Measurements from ENCODE around the gene TEX48. TPM values are rescaled to one million over a fixed set of nuclear protein-coding genes. Genes with fewer than 3 reads are reported as not detected.

The TEX48 gene
- polyA plus RNA-seq, 1 donor from 2014 or later: not detected

GRCh38 chr9:114674076-114674797 lies 7.8 kb downstream of the TEX48 start:
- H3F3A ChIP-seq (ENCODE audit: insufficient read depth, low read length, poor library complexity, severe bottlenecking): no peaks in the 10 kb centered on the region
- H3K36me3 ChIP-seq (ENCODE audit: insufficient read depth, low read length): no peaks in the 10 kb centered on the region
- no peaks in the 10 kb centered on the region for H3K9me2 ChIP-seq (ENCODE audit: insufficient read depth, low read length)
- no peaks in the 10 kb centered on the region for H3K27me3 ChIP-seq (ENCODE audit: insufficient read depth, low read depth, low read length)
- no peaks in the 10 kb centered on the region for H3K79me2 ChIP-seq (replicated peaks; ENCODE audit: insufficient read depth, low read length)
- H3K27ac ChIP-seq (ENCODE audit: low read length): no peak overlapping the region
- H3K9me3 ChIP-seq (ENCODE audit: low read length): no peaks in the 10 kb centered on the region
- H4K20me1 ChIP-seq (ENCODE audit: insufficient read depth): no peaks in the 10 kb centered on the region
- TF ChIP-seq TAF1 (IDR thresholded peaks at IDR 0.05; ENCODE audit: low read depth) (no peak), POLR2AphosphoS5 (IDR thresholded peaks at IDR 0.05) (no peak), EZH2 (IDR thresholded peaks at IDR 0.05; ENCODE audit: borderline replicate concordance, insufficient read depth, low read length, poor library complexity, severe bottlenecking) (no peak), MXI1 (conservative IDR thresholded peaks at IDR 0.05; ENCODE audit: poor library complexity, severe bottlenecking) (no peak), RAD21 (conservative IDR thresholded peaks at IDR 0.05) (no peak), SMC3 (conservative IDR thresholded peaks at IDR 0.05; ENCODE audit: poor library complexity) (no peak), EP300 (conservative IDR thresholded peaks at IDR 0.05; ENCODE audit: poor library complexity, severe bottlenecking) (no peak)
- TF ChIP-seq, protein P1, sequence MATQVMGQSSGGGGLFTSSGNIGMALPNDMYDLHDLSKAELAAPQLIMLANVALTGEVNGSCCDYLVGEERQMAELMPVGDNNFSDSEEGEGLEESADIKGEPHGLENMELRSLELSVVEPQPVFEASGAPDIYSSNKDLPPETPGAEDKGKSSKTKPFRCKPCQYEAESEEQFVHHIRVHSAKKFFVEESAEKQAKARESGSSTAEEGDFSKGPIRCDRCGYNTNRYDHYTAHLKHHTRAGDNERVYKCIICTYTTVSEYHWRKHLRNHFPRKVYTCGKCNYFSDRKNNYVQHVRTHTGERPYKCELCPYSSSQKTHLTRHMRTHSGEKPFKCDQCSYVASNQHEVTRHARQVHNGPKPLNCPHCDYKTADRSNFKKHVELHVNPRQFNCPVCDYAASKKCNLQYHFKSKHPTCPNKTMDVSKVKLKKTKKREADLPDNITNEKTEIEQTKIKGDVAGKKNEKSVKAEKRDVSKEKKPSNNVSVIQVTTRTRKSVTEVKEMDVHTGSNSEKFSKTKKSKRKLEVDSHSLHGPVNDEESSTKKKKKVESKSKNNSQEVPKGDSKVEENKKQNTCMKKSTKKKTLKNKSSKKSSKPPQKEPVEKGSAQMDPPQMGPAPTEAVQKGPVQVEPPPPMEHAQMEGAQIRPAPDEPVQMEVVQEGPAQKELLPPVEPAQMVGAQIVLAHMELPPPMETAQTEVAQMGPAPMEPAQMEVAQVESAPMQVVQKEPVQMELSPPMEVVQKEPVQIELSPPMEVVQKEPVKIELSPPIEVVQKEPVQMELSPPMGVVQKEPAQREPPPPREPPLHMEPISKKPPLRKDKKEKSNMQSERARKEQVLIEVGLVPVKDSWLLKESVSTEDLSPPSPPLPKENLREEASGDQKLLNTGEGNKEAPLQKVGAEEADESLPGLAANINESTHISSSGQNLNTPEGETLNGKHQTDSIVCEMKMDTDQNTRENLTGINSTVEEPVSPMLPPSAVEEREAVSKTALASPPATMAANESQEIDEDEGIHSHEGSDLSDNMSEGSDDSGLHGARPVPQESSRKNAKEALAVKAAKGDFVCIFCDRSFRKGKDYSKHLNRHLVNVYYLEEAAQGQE (IDR thresholded peaks at IDR 0.05; ENCODE audit: borderline replicate concordance): no peak
- TF ChIP-seq, protein P2, sequence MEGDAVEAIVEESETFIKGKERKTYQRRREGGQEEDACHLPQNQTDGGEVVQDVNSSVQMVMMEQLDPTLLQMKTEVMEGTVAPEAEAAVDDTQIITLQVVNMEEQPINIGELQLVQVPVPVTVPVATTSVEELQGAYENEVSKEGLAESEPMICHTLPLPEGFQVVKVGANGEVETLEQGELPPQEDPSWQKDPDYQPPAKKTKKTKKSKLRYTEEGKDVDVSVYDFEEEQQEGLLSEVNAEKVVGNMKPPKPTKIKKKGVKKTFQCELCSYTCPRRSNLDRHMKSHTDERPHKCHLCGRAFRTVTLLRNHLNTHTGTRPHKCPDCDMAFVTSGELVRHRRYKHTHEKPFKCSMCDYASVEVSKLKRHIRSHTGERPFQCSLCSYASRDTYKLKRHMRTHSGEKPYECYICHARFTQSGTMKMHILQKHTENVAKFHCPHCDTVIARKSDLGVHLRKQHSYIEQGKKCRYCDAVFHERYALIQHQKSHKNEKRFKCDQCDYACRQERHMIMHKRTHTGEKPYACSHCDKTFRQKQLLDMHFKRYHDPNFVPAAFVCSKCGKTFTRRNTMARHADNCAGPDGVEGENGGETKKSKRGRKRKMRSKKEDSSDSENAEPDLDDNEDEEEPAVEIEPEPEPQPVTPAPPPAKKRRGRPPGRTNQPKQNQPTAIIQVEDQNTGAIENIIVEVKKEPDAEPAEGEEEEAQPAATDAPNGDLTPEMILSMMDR (IDR thresholded peaks at IDR 0.05; ENCODE audit: poor library complexity, severe bottlenecking): no peak
- H3K9ac ChIP-seq (ENCODE audit: low read length): no peak overlapping the region
- no peak overlapping the region for H3K4me2 ChIP-seq (ENCODE audit: low read length)
- no peak overlapping the region for H3K4me3 ChIP-seq (ENCODE audit: low read length)
- H2AFZ ChIP-seq (ENCODE audit: low read depth, low read length): no peak overlapping the region

- H2AFZ ChIP-seq (ENCODE audit: low read depth, low read length): no peak overlapping the region
- no peak overlapping the region for H3K4me3 ChIP-seq (ENCODE audit: low read length)
- H3K27ac ChIP-seq (ENCODE audit: low read length): no peak overlapping the region
- TF ChIP-seq, protein P1 (IDR thresholded peaks at IDR 0.05; ENCODE audit: borderline replicate concordance): no peak
- TF ChIP-seq EZH2 (IDR thresholded peaks at IDR 0.05; ENCODE audit: borderline replicate concordance, insufficient read depth, low read length, poor library complexity, severe bottlenecking): no peak
- TF ChIP-seq RAD21 (conservative IDR thresholded peaks at IDR 0.05): no peak
- no peak for TF ChIP-seq EP300 (conservative IDR thresholded peaks at IDR 0.05; ENCODE audit: poor library complexity, severe bottlenecking)
- no peak for TF ChIP-seq SMC3 (conservative IDR thresholded peaks at IDR 0.05; ENCODE audit: poor library complexity)
- TF ChIP-seq, protein P2 (IDR thresholded peaks at IDR 0.05; ENCODE audit: poor library complexity, severe bottlenecking): no peak
- TF ChIP-seq MXI1 (conservative IDR thresholded peaks at IDR 0.05; ENCODE audit: poor library complexity, severe bottlenecking): no peak
- no peak for TF ChIP-seq TAF1 (IDR thresholded peaks at IDR 0.05; ENCODE audit: low read depth)
- no peaks in the 10 kb centered on the region for H3K79me2 ChIP-seq (replicated peaks; ENCODE audit: insufficient read depth, low read length)
- H3K9me2 ChIP-seq (ENCODE audit: insufficient read depth, low read length): no peaks in the 10 kb centered on the region
- no peak overlapping the region for H3K9ac ChIP-seq (ENCODE audit: low read length)
- H3K36me3 ChIP-seq (ENCODE audit: insufficient read depth, low read length): no peaks in the 10 kb centered on the region
- H3K27me3 ChIP-seq (ENCODE audit: insufficient read depth, low read depth, low read length): no peaks in the 10 kb centered on the region
- no peaks in the 10 kb centered on the region for H3F3A ChIP-seq (ENCODE audit: insufficient read depth, low read length, poor library complexity, severe bottlenecking)
- H3K9me3 ChIP-seq (ENCODE audit: low read length): no peaks in the 10 kb centered on the region
- H3K4me2 ChIP-seq (ENCODE audit: low read length): no peak overlapping the region
- H4K20me1 ChIP-seq (ENCODE audit: insufficient read depth): no peaks in the 10 kb centered on the region
These were observed 10.4 kb downstream of the TEX48 start for GRCh38 chr9:114671605-114672004.
